HFFc6 (cell line): ENCODE data around the gene PARD3. TPM values are rescaled to one million over a fixed set of nuclear protein-coding genes. Genes with fewer than 3 reads are reported as not detected.

Experiments
- DNase-seq: peaks from one replicate; pipeline ENCODE4 v3.0.0-alpha.2; 2018
- H3K27ac Mint-ChIP-seq: 2 replicates; pipeline ENCODE4 v1.8.0; 2020; ENCODE audit warnings: mild to moderate bottlenecking, mixed read lengths
- H3K27me3 Mint-ChIP-seq: 2 replicates; pipeline ENCODE4 v1.8.0; 2021; ENCODE audit warnings: mild to moderate bottlenecking, moderate library complexity, mixed read lengths; ENCODE audit not compliant: insufficient read depth
- H3K36me3 Mint-ChIP-seq: 2 replicates; pipeline ENCODE4 v1.8.0; 2021; ENCODE audit warnings: low read depth, mixed read lengths
- H3K4me1 Mint-ChIP-seq: 2 replicates; pipeline ENCODE4 v1.8.0; 2020; ENCODE audit warnings: low read depth, mixed read lengths
- H3K4me3 Mint-ChIP-seq: 2 replicates; pipeline ENCODE4 v1.8.0; 2020; ENCODE audit warnings: mild to moderate bottlenecking, moderate library complexity, mixed read lengths
- H3K9me3 Mint-ChIP-seq: 2 replicates; pipeline ENCODE4 v1.8.0; 2020; ENCODE audit warnings: mild to moderate bottlenecking, mixed read lengths
- CTCF ChIP-seq: fragments of 200-600 bp; sonication (generic); IDR thresholded peaks from 2 replicates; pipeline ENCODE4 v1.5.0; 2021; ENCODE audit warnings: antibody characterized with exemption, mild to moderate bottlenecking
- total RNA-seq, 6 experiments: library from RNA; stranded (reverse); fragmentation: NEBNext Ultra II Directional; extraction: Animal tissue kit (Norgen Biotek cat#: 25700); gene quantifications; 2 replicates in 1 of 6; 3 replicates in 5 of 6; pipeline ENCODE4 v1.2.3, GENCODE V29; 2021

PARD3 gene
- total RNA-seq, 6 experiments from 2014 or later: 19.9 to 24.3 (median 23.1) TPM

- no peak for DNase-seq
- Mint-ChIP-seq H3K4me3 (no peak overlapping the region), H3K27me3 (peaks cover 3% of the 10 kb centered on the region; the same call in 1 of the 2 replicates), H3K4me1 (peaks cover 7% of the 10 kb centered on the region; the same call in 1 of the 2 replicates), H3K36me3 (no peaks in the 10 kb centered on the region), H3K9me3 (no peaks in the 10 kb centered on the region; the same call in 1 of the 2 replicates), H3K27ac (no peak overlapping the region)
- no peak for TF ChIP-seq CTCF
These were observed 583.5 kb downstream of the PARD3 start for GRCh38 chr10:34231441-34232180.

GRCh38 chr10:34229917-34230316 lies 585.2 kb downstream of the PARD3 start:
- no peak overlapping the region for H3K4me3 Mint-ChIP-seq
- no peak for TF ChIP-seq CTCF
- DNase-seq: no peak
- H3K27ac Mint-ChIP-seq: no peak overlapping the region
- H3K9me3 Mint-ChIP-seq: no peaks in the 10 kb centered on the region; the same call in 1 of the 2 replicates
- H3K27me3 Mint-ChIP-seq: peaks cover 3% of the 10 kb centered on the region; the same call in 1 of the 2 replicates
- no peaks in the 10 kb centered on the region for H3K36me3 Mint-ChIP-seq
- no peaks in the 10 kb centered on the region for H3K4me1 Mint-ChIP-seq

GRCh38 chr10:34228066-34228465 lies 587.0 kb downstream of the PARD3 start:
- no peaks in the 10 kb centered on the region for H3K36me3 Mint-ChIP-seq
- TF ChIP-seq CTCF: no peak
- no peaks in the 10 kb centered on the region for H3K4me1 Mint-ChIP-seq
- H3K27ac Mint-ChIP-seq: no peak overlapping the region
- H3K27me3 Mint-ChIP-seq: peaks cover 3% of the 10 kb centered on the region; the same call in 1 of the 2 replicates
- DNase-seq: no peak
- H3K9me3 Mint-ChIP-seq: no peaks in the 10 kb centered on the region; the same call in 1 of the 2 replicates
- no peak overlapping the region for H3K4me3 Mint-ChIP-seq

- TF ChIP-seq CTCF: no peak
- H3K36me3 Mint-ChIP-seq: no peaks in the 10 kb centered on the region
- H3K9me3 Mint-ChIP-seq: no peaks in the 10 kb centered on the region; the same call in 1 of the 2 replicates
- H3K4me3 Mint-ChIP-seq: no peak overlapping the region
- DNase-seq: no peak
- no peak overlapping the region for H3K27ac Mint-ChIP-seq
- no peaks in the 10 kb centered on the region for H3K4me1 Mint-ChIP-seq
- no peaks in the 10 kb centered on the region for H3K27me3 Mint-ChIP-seq
These were observed 590.5 kb downstream of the PARD3 start for GRCh38 chr10:34224639-34225038.

- Mint-ChIP-seq H3K4me1 (no peaks in the 10 kb centered on the region), H3K36me3 (no peaks in the 10 kb centered on the region), H3K27me3 (no peaks in the 10 kb centered on the region), H3K4me3 (no peak overlapping the region), H3K9me3 (no peaks in the 10 kb centered on the region; the same call in 1 of the 2 replicates), H3K27ac (no peak overlapping the region)
- no peak for DNase-seq
- TF ChIP-seq CTCF: no peak
These were observed 591.4 kb downstream of the PARD3 start for GRCh38 chr10:34223658-34224057.
